HG03060 (cell line): Measurements from ENCODE around the gene MICU2.
A peak's percentile ranks its signal among the peaks of the same experiment; 100 is the strongest.

ENCODE experiments used
- ATAC-seq: cut with Tn5 transposase; IDR thresholded peaks from one replicate; pipeline ENCODE4 v1.9.1; 2021; ENCODE audit warnings: low read depth, moderate number of reproducible peaks; ENCODE audit not compliant: unreplicated experiment

Gene MICU2

DNA sequence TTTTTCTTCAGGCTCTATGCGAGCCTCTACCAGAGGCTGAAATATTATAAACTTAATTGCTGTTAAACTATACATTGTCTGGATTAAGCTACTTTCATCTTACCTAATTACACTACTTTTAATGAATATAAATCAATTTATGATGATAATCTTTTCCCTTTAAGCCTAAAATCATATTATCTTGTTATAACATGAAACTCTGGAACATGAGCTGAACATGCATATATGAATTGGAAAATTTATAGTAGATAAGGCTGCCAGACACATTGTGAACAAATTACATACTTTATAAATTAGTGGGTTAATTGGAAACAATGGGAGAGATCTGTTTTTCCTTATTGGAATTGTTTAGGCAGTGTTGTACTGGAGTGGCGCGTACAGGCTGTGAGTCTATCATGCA lies 99.6 kb downstream of the MICU2 start:
- ATAC-seq, result no peak

DNA sequence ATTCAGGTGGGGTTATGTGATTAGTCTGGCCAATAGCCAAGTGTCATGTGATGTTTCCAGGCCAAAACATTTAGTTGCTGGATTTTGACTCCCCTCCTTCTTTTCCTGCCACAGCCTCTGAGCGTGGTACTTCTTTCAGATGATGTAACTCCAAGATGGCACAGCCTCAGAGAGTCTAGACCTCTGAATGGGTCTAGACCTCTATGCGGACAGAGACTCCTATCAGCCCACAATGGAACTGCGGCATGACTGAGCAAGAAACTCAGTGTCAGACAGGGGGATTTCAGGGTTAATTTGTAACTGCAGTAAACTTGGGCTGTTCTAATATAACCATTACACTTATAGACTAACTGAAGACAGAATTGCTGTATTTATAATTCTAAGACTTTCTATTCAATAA lies 102.3 kb downstream of the MICU2 start:
- ATAC-seq, result no peak

DNA sequence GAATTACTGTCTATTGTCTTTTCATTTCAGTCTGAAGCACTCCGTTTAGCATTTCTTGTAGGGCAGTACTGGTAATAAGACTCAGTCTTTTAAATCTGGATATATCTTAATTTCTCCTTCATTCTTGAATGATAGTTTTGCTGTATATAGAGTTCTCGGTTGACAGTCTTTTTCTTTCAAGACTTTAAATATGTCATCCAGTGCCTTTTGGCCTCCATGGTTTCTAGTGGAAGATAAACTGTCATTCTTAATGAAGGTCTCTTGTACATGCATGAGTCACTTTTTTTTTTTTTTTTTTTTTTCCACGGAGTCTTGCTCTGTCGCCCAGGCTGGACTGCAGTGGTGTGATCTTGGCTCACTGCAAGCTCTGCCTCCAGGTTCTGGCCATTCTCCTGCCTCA lies 117.6 kb downstream of the MICU2 start:
- ATAC-seq, result no peak

DNA sequence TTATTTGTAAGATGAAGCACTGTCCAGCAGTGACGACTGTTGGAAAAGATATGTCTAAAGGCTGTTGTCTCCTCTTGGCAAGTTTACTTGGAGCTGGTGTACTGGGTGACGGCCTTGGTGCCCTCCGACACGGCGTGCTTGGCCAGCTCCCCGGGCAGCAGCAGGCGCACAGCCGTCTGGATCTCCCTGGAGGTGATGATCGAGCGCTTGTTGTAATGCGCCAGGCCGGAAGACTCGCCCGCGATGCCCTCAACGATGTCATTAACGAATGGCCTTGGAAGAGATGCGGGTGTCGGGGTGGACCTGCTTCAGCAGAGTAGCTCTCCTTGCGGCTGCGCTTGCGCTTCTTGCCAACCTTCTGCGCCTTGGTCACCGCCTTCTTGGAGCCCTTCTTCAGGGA lies 120.2 kb downstream of the MICU2 start:
- ATAC-seq, result no peak

DNA sequence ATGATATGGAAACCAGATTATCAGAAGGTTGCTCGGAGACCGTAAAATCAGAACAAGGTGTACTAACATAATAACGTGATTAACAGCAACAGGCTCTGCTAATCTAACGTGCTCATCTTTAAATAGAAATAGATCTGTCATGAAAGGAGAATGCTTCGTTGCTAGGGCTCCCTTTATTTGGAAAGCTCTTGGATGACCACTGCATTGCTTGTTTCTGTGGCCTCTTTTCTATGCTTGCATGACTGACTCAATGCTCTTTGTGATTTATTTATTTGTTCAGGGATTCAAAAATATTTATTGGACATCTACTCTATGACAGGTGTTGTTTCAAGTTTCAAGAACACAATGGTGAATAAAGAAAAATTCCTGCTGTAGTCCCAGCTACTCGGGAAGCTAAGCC lies 122.6 kb downstream of the MICU2 start:
- no peak for ATAC-seq

DNA sequence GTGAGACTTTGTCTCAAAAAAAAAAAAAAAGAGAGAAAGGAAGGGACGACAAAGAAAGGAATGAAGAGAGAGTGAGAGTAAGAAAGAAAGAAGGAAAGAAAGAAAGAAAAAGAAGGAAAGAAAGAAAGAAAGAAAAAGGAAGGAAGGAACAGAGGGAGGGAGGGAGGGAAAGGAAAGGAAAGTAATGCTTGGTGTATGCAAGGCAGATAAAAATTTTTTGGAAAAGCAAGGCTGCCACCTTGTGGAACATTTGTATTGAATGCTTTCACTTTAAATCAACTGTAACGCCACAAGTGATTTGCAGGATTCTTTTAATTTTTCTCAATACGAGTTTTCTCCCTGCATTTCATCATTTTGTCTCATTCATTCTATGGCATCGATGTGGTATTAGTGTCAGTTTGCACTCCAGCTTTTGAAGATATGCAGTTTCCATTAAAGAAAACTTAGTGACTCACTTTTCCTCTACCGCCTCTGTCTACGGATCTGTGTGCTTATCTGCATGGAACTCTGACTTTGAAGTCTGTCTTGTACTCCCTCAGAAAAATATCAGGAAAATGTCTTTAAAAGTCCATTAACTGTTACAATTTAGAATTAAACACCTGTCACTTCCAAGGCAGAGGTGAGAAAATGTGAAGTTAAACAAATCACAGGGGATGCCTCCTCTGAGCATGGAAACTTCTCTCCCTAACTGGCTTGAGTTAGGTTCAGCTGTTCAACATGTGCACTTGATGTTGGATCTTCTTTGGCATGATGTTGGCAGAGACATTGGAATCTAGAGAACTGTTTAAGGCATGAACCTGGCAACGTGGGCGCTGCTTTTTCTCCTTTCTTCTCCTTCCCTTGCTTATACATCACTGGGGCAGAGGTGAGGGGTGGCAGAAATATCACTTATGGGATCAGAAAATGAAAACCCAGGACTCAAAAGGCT lies 124.8 kb downstream of the MICU2 start:
- ATAC-seq, result no peak

DNA sequence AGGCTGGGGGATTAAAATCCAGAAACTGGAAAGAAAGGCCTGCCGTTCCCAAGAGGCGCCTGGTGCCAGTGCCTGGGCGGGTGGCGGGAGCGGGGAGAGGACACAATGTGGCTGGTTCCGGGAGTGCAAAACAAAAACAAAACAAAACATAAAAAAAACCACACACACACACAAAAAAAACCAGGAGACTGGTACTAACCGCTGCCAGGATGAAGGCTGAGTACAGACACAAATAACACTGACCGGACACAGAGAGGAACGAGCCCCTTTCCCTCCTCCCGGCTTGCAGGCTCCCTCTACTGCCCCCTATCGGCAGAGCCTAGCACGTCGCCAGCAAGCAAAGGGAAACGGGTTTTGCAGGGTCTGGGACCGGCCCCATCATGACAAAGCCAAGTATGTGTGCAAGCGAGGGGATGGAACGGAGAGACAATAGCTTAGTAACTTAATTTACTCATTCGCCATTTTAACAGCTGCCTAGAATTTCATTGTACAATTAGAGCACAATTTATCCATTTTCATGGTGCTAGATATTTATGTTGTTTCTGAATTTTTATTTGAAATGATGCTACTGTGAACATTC lies 127.0 kb downstream of the MICU2 start:
- ATAC-seq, result peak; percentile 75

DNA sequence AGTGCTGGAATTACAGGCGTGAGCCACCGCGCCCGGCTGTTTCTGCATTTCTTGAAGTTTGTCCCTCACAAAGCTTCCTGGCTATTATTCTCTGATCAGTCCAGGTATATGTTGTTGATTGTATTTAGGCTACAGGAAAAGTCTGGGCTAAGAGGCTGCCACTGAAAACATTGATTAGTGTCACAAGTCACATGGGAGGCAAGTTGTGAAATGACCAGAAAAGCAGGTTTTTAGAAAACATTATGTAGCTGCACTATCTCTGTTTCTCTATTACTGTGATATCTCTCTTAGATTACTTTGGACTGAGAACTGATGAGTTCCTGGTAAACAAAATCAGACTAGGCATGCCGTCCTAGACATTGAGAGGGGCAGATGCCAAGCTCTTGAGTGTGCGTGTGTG lies 128.9 kb downstream of the MICU2 start:
- no peak for ATAC-seq

DNA sequence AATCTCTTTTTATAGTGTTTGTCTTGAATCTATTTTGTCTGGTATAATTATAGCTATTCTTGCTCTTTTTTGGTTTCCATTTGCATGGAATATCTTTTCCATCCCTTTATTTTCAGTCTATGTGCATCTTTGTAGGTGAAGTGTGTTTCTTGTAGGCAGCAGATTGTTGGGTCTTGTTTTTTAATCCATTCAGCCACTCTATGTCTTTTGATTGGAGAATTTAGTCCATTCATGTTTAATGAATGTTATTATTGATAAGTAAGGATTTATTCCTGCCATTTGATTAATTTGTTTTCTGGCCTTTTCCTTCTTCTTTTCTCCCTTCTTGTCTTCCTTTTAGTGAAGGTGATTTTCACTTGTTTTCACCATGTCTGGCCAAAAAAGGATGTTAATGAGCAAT lies 133.2 kb downstream of the MICU2 start:
- no peak for ATAC-seq

DNA sequence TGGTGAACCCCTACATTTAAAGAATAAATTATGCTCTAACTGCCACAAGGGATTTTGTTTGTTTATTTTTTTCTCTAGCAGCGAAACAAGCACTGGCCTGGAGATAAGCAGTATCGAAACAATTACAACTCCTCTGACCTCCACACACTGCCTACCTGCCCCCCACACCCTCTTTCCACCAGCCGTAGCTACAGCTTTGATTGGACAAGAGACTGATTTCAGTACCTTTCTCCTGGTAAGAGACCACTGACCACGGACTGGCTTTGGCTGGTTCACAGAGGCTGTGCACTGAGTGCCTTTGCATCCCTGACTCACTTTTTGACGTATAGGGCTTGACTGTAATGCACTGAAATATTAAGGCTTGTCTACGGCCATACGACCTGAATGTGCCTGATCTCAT lies 137.4 kb downstream of the MICU2 start:
- no peak for ATAC-seq

DNA sequence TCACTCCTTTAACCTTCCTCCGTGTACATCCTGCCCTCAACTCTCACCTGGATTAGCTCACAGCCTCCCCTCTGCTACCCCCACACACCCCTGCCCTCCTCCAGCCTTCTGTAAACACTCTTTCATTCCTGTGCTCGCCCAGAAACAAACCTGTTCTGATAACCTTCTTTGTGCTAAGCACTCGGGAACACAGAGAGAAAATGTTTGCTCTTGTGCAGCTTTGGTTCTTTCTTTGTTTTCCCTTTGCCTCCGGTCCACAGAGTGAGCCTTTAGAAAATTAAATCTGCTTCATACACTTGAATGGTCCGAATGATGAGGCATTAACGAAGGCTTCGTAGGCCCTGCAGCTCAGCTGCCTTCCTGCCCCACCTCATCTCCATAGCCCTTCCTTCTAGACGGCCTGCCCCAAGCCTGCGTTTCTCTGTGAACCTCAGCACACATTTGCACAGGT lies 138.2 kb downstream of the MICU2 start:
- ATAC-seq, result no peak

DNA sequence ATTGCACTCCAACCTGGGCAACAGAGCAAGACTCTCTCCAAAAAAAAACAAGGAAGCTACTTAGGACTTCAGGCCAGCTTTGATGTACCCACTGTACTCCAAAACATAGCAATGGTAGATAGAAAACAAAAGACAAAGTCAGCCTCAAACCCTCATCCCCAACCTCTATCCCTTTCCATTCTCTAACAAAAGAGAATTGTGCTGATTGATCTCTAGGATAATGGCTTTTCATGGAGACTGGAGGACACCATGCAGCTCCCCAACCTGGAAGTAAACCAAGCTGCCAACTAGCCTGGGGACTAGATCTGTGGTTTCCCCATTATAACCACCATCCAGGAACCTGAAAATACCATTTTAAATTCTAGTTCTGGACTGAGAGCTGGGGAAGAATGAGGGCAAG lies 140.5 kb downstream of the MICU2 start:
- ATAC-seq, result no peak

DNA sequence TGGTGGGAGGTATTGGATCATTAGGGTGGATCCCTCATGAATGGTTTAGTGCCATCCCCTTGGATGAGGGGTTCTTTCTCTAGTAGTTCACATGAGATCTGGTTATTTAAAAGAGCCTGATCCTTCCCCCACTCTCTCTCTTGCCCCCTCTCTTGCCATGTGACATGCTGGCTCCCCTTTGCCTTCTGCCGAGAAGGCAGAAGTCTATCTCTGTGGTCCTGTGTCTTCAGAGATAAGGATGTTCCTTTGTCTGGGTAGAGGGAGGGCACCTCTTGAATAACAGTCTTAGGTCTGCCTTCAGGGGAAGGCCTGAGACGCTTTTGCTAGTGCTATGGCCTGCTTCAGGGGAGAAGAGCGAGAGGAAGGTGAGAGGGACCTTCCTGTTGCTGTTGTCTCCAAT lies 142.8 kb downstream of the MICU2 start:
- no peak for ATAC-seq

DNA sequence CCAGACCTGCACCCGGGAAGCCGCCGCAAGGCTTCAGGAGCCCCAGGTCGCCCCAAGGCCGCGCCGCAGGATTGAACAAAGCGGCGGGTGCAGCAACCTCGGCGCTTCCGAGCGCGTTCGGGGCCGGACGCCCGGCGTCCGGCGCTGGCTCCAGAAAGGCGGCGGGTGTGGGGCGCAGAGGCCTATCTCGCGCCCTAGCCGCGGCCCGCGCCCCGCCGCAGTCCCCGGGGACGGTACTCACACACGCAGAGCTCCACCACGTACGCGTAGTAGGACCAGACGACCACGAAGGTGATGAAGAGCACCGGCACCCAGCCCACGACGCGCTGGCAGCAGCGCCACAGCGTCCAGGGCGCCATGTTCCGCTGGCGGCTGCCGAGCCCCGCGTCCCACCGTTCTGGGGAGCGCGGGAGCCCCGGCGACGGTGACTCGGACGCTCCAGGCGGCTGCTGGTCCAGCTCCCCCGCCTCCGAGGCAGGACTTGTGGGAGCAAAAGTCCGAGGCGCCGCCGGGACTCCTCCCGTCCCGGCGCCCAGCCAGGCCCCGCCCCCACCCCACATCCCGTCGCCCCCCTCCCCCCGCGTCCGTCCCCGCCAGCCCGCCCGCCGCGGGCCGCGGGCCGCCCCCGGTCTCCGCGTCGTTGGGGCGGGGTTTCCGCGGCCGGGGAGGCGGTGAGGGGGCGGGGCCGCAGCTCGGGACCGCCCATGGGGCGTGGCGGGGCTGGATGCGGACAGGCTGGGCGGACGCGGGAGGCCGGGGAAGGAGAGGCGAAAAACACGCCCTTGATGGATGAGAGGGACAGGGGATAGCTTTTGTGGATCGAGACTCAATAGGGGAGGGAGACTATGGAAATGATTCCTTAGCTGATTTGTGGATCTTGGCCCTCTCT lies 144.9 kb downstream of the MICU2 start, which contains the start of gene ZDHHC20:
ZDHHC20 (minus strand) TSS at position 491 of the 889 bp plus-strand sequence; CDS start at position 359, 132 bp downstream.
- no peak for ATAC-seq

DNA sequence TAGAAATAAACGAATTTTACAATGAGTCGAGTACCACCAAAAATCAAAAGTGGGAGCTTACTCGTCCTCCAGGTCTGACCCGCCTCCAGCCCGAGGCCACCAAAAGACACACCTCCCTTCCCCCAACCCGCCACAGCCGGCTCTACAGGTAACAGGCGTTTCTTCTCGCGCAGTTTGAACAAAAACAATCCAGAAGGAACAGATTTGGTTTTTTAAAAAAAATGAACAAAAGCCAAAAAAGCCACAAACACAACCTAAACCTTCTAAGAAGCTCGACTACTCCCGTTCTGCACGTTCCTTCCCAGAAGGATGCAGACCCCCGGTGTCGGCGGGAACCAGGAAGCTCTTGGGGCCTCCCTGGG lies 145.5 kb downstream of the MICU2 start:
- no peak for ATAC-seq

DNA sequence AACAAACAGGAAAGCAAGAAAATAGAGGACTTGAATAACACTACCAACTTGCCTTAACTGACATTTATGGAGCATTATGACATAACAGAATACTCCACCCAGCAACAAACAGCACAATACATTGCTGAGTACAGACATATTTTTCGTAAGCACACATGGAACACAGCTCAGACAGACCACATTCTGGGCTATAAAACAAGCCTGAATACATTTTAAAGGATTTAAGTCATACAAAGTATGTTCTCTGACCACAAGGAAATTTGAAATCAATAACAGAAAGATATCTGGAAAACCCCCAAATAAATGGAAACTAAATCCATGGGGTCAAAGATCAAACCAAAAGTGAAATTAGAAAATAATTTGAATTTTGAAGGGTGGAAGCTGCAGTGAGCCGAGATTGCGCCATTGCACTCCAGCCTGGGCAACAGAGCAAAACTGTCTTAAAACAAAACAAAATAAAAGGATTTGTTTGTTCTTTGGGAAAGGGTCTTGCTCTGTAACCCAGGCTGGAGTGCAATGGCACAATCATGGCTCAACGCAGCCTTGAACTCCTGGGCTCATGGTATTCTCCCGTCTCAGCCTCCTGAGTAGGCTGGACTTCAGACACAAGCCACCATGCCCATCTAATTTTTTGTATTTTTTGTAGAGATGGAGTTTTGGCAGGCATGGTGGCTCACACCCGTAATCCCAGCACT lies 150.4 kb downstream of the MICU2 start:
- ATAC-seq, result no peak

DNA sequence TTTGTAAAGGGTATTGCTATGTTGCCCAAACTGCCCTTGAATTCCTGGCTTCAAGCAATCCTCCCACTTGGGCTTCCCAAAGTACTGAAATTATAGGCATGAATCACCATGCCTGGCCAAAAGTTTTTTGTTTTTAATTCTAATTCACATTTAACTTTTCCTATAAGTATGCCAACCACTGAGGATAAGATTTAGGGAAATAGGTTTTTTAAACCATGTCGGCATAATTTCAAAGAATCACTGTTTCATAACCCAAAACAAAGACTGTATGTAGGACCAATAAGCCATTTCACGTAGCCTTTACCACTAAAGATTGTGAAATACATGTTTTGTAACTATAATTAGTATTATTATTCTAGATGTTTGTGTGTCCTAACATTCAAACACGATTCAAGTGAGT lies 153.0 kb downstream of the MICU2 start:
- ATAC-seq, result no peak

DNA sequence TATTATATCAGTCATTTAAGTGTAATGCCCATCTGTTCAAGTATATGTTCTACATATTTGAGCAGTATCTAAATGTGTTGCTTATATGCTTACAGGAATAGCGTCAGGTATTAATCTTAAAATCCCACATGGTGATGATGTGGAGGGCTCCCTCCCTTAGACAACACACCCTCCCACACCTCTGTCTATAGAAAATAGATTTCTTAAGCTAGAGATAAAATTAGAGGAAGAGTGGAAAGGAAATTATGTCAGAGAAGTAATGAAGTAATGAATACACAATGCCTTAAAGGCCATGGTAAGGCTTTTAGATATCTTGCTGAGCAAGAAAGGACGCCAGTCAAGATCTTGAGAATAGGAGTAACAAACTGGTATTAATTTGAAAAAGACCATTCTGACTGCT lies 157.3 kb downstream of the MICU2 start:
- no peak for ATAC-seq

DNA sequence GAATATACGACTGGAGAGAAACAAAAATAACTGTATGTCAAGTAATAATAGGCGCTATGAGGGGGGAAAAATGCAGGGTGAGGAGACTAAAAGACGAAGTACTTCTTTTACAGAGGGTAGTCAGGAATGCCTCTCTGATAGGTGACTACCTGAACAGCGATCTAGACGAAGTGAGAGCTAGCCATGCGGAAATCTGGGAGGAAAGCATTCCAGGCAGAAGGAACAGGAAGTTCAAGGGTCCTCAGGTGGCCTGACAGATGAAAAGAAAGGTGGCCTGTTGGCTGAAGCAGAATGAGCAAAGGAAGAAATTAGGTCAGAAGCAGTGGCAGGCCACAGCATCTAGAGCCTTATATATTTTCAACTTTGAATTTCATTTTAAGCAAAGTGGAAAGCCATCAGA lies 158.2 kb downstream of the MICU2 start:
- no peak for ATAC-seq

DNA sequence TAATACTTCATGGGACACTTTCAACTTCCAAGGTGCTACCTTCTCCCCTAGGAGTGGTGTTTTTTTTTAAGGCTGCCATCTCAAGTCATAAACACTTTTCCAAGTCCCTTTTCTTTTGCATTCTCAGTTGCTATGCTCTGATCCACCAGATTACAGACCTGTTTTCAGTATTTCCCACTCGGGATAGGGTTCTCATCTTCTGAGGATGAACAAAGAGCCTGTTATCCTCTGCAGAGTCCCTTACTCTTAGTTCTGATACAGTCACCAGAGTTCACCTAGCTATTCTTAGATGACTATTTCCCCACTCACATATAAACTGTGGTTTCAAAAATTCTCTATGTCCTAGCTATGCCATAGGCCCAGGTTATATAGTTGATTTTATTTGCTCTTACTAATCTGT lies 160.8 kb downstream of the MICU2 start:
- ATAC-seq, result no peak
